ENCODE data around the gene NCAM2. TPM values are rescaled to one million over a fixed set of nuclear protein-coding genes. Genes with fewer than 3 reads are reported as not detected.

NCAM2 gene
- polyA plus RNA-seq, 3 donors = not detected

DNA sequence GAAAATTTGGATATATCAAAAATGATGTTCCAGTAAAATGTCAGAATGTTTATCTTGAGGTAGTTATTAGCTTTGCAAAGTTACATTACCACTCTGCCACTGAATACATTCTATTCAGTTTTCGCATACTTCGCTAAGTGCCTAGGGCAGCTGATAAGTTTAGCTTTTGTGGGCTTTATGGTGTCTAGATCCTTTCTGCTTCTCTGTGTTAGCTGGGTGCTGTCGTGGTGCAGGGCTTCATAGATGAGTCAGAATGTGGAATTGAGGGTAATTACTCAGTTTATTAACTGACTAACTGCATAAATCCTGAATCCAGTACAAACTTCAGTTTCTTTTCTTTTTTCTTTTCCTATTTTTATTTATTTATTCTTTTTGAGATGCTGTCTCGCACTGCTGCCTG is 21.5 kb downstream of the NCAM2 start:
- Histone ChIP-seq H3K27me3 (ENCODE audit: control insufficient read depth in 2 of 2, insufficient read depth in 2 of 2, low read length in 2 of 2) (no peaks in the 10 kb centered on the region), H4K20me1 (ENCODE audit: insufficient read depth, low read length) (no peaks in the 10 kb centered on the region), H3K4me1 (ENCODE audit: control insufficient read depth in 1 of 2, insufficient read depth in 2 of 2, low read length in 2 of 2) (no peaks in the 10 kb centered on the region), H3K79me2 (ENCODE audit: insufficient read depth, low read length) (no peaks in the 10 kb centered on the region), H3K4me3 (replicated peaks in 1 of 3; ENCODE audit: low read depth in 2 of 3, low read length in 3 of 3) (no peak overlapping the region), H3K9ac (ENCODE audit: insufficient read depth, low read length, poor library complexity, severe bottlenecking) (no peak overlapping the region), H3K27ac (ENCODE audit: low read depth in 1 of 2, low read length in 2 of 2) (no peak overlapping the region), H3K9me3 (replicated peaks in 1 of 2; ENCODE audit: control insufficient read depth in 1 of 2, insufficient read depth in 1 of 2, low read length in 2 of 2) (no peaks in the 10 kb centered on the region), H3K4me2 (replicated peaks; ENCODE audit: extremely low read depth, low read length, poor library complexity, severe bottlenecking) (no peak overlapping the region), H2AFZ (ENCODE audit: insufficient read depth, low read depth, low read length, poor library complexity, severe bottlenecking) (no peak overlapping the region), H3K36me3 (replicated peaks in 1 of 2; ENCODE audit: control insufficient read depth in 1 of 2, insufficient read depth in 2 of 2, low read length in 2 of 2) (no peaks in the 10 kb centered on the region)
- no peaks in the 10 kb centered on the region for H3K36me3 Mint-ChIP-seq
- WGBS (ENCODE audit: insufficient coverage) = no CpG with 5 or more reads among the region's 4 CpGs
- peaks cover 0 to 3% (median 0%) of the 10 kb centered on the region in 3 donors for H3K27me3 Mint-ChIP-seq (ENCODE audit: low read depth in 3 of 3)
- no peak overlapping the region for H3K27ac Mint-ChIP-seq
- intact Hi-C loops (cut with micrococcal nuclease) = no loop called here
- no peak for DNase-seq
- TF ChIP-seq, protein P1, sequence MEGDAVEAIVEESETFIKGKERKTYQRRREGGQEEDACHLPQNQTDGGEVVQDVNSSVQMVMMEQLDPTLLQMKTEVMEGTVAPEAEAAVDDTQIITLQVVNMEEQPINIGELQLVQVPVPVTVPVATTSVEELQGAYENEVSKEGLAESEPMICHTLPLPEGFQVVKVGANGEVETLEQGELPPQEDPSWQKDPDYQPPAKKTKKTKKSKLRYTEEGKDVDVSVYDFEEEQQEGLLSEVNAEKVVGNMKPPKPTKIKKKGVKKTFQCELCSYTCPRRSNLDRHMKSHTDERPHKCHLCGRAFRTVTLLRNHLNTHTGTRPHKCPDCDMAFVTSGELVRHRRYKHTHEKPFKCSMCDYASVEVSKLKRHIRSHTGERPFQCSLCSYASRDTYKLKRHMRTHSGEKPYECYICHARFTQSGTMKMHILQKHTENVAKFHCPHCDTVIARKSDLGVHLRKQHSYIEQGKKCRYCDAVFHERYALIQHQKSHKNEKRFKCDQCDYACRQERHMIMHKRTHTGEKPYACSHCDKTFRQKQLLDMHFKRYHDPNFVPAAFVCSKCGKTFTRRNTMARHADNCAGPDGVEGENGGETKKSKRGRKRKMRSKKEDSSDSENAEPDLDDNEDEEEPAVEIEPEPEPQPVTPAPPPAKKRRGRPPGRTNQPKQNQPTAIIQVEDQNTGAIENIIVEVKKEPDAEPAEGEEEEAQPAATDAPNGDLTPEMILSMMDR (IDR thresholded peaks at IDR 0.05) = no peak
- peaks cover 0 to 6% (median 0%) of the 10 kb centered on the region in 7 donors for H3K9me3 Mint-ChIP-seq
- no peak overlapping the region for H3K4me3 Mint-ChIP-seq
- H3K4me1 Mint-ChIP-seq = no peaks in the 10 kb centered on the region

DNA sequence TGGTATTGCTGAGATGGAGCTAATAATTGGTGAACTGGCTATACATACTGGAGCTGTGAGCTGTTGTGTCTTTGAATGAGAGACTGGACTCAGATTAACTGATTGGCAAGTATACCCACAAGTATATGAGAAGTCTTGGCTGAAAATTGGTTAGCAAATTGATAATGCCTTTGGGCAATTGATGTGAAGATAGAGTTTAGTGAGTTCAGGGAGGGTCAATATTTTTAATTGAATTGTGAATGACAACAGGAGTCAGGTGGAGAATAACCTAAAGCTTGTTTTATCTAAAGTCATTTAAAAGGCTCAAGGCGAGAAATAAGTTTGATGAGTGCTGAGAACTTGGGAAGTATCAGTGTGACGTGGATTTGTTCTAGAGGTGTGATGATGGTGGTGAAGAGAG is 27.5 kb downstream of the NCAM2 start:
- 72% methylated on average over 2 of the region's 2 CpGs for WGBS (ENCODE audit: insufficient coverage)
- Mint-ChIP-seq H3K4me1 (peaks cover 28% of the 10 kb centered on the region), H3K36me3 (no peaks in the 10 kb centered on the region), H3K27me3 (ENCODE audit: low read depth in 3 of 3) (peaks cover 0 to 2% (median 0%) of the 10 kb centered on the region in 3 donors), H3K4me3 (no peak overlapping the region), H3K27ac (no peak overlapping the region), H3K9me3 (peaks cover 0 to 6% (median 3%) of the 10 kb centered on the region in 7 donors)
- DNase-seq = no peak
- H2AFZ ChIP-seq (ENCODE audit: insufficient read depth, low read depth, low read length, poor library complexity, severe bottlenecking) = no peak overlapping the region
- no peaks in the 10 kb centered on the region for H3K9me3 ChIP-seq (replicated peaks in 1 of 2; ENCODE audit: control insufficient read depth in 1 of 2, insufficient read depth in 1 of 2, low read length in 2 of 2)
- no peak overlapping the region for H3K27ac ChIP-seq (ENCODE audit: low read depth in 1 of 2, low read length in 2 of 2)
- H4K20me1 ChIP-seq (ENCODE audit: insufficient read depth, low read length) = no peaks in the 10 kb centered on the region
- no peaks in the 10 kb centered on the region for H3K27me3 ChIP-seq (ENCODE audit: control insufficient read depth in 2 of 2, insufficient read depth in 2 of 2, low read length in 2 of 2)
- intact Hi-C loops (cut with micrococcal nuclease) = no loop called here
- H3K4me3 ChIP-seq (replicated peaks in 1 of 3; ENCODE audit: low read depth in 2 of 3, low read length in 3 of 3) = no peak overlapping the region
- no peaks in the 10 kb centered on the region for H3K79me2 ChIP-seq (ENCODE audit: insufficient read depth, low read length)
- peaks cover 17 to 24% of the 10 kb centered on the region in 2 donors for H3K4me1 ChIP-seq (ENCODE audit: control insufficient read depth in 1 of 2, insufficient read depth in 2 of 2, low read length in 2 of 2)
- TF ChIP-seq, protein P1 (IDR thresholded peaks at IDR 0.05) = no peak
- H3K4me2 ChIP-seq (replicated peaks; ENCODE audit: extremely low read depth, low read length, poor library complexity, severe bottlenecking) = no peak overlapping the region
- H3K9ac ChIP-seq (ENCODE audit: insufficient read depth, low read length, poor library complexity, severe bottlenecking) = no peak overlapping the region
- no peaks in the 10 kb centered on the region for H3K36me3 ChIP-seq (replicated peaks in 1 of 2; ENCODE audit: control insufficient read depth in 1 of 2, insufficient read depth in 2 of 2, low read length in 2 of 2)

Measured in CD14-positive monocyte (primary cell).